K562 (cell line): Measurements from ENCODE around the gene POLD2. TPM values are rescaled to one million over a fixed set of nuclear protein-coding genes. Genes with fewer than 3 reads are reported as not detected.

Experiments
- ATAC-seq: fragments of 200-7000 bp; cut with Tn5 transposase; 3 replicates; pipeline ENCODE4 v1.9.1; 2020; ENCODE audit warnings: moderate library complexity
- BruUV-seq: library from RNA; stranded (reverse); fragments of 400-500 nt; replicated peaks from 2 replicates; lab custom pipeline; 2021; lab: Mats Ljungman, UMichigan
- CTCF ChIA-PET: fragments of 300-600 bp; formaldehyde crosslinking; extraction: SDS; loops from one replicate; lab custom pipeline; 2021; ENCODE audit warnings: low intra/inter-chr PET ratio; lab: Yijun Ruan, JAX
- POLR2A ChIA-PET: fragments of 300-600, 350-650 bp; sonication (Branson Sonifier 250); formaldehyde crosslinking; extraction: SDS; loops from one replicate; lab custom pipeline; 2021; ENCODE audit warnings: antibody characterized with exemption, inconsistent platforms; lab: Yijun Ruan, JAX
- DNase-seq, 4 experiments: peaks; one replicate each; pipeline versions ENCODE4 v3.0.0 to v3.0.0-alpha.2; 2011 to 2018; ENCODE audit warnings: low spot score in 3 of 4, mixed read lengths in 3 of 4; ENCODE audit errors: extremely low read depth in 1 of 4
- FAIRE-seq: peaks from 2 replicates; lab custom pipeline; 2011; peaks lifted over from hg19 to GRCh38; lab: Jason Lieb, UNC
- H2AFZ ChIP-seq: 2 replicates; pipeline ENCODE4 v1.6.0; 2011; ENCODE audit warnings: low read depth, low read length, control low read depth, inconsistent platforms
- H3K27ac ChIP-seq: fragments of 200-600 bp; 3 replicates; pipeline ENCODE4 v1.8.0; 2011; ENCODE audit warnings: low read depth, mild to moderate bottlenecking, control low read depth, inconsistent platforms, low read length, moderate library complexity, mixed read lengths; ENCODE audit errors: extremely low read depth
- H3K27me3 ChIP-seq, 2 experiments: fragments of 300-600 bp in 1 of 2; 2 replicates in 1 of 2; 3 replicates in 1 of 2; pipeline versions ENCODE4 v1.6.0 to v1.8.0; 2011; ENCODE audit warnings: inconsistent platforms in 2 of 2, low read length in 2 of 2, mild to moderate bottlenecking in 1 of 2, mixed read lengths in 1 of 2, moderate library complexity in 1 of 2; ENCODE audit not compliant: control insufficient read depth in 2 of 2, insufficient read depth in 2 of 2
- H3K36me3 ChIP-seq: fragments of 300-600 bp; 3 replicates; pipeline ENCODE4 v1.8.0; 2011; ENCODE audit warnings: mild to moderate bottlenecking, low read length, inconsistent platforms; ENCODE audit not compliant: control insufficient read depth, insufficient read depth
- H3K4me1 ChIP-seq, 2 experiments: fragments of 200-600 bp in 1 of 2; replicated peaks in 1 of 2; 2 replicates in 1 of 2; 3 replicates in 1 of 2; pipeline versions ENCODE4 v1.5.1 to v1.8.0; 2011; ENCODE audit warnings: inconsistent platforms in 2 of 2, low read length in 2 of 2, mild to moderate bottlenecking in 1 of 2, mixed read lengths in 1 of 2, moderate library complexity in 1 of 2; ENCODE audit not compliant: control insufficient read depth in 2 of 2, insufficient read depth in 2 of 2
- H3K4me2 ChIP-seq: 2 replicates; pipeline ENCODE4 v1.6.1; 2011; ENCODE audit warnings: low read length, control low read depth, inconsistent platforms, mixed read lengths; ENCODE audit not compliant: insufficient read depth
- H3K4me3 ChIP-seq: fragments of 200-600 bp; sonication (generic), shearing (Covaris generic); 2 replicates; pipeline ENCODE4 v1.5.1; 2016; ENCODE audit warnings: control low read depth, inconsistent platforms
- H3K79me2 ChIP-seq: fragments of 200-600 bp; 3 replicates; pipeline ENCODE4 v1.8.0; 2011; ENCODE audit warnings: low read length, inconsistent platforms; ENCODE audit not compliant: control insufficient read depth, insufficient read depth
- H3K9ac ChIP-seq, 2 experiments: 2 replicates each; pipeline versions ENCODE4 v1.6.0 to v1.6.1; 2011; ENCODE audit warnings: low read depth in 2 of 2, low read length in 2 of 2, control low read depth in 1 of 2, inconsistent platforms in 1 of 2, mild to moderate bottlenecking in 1 of 2, mixed read lengths in 1 of 2; ENCODE audit not compliant: insufficient read depth in 1 of 2
- H3K9me1 ChIP-seq: one replicate; pipeline ENCODE4 v1.6.0; 2011; ENCODE audit warnings: inconsistent platforms, mild to moderate bottlenecking, low read length, moderate library complexity; ENCODE audit not compliant: control insufficient read depth, insufficient read depth
- H3K9me3 ChIP-seq: replicated peaks from 2 replicates; pipeline ENCODE4 v1.5.1; 2011; ENCODE audit warnings: low read depth, low read length, inconsistent platforms; ENCODE audit not compliant: control insufficient read depth, insufficient read depth
- H4K20me1 ChIP-seq: replicated peaks from 2 replicates; pipeline ENCODE4 v1.6.1; 2011; ENCODE audit warnings: low read length, inconsistent platforms, mixed read lengths; ENCODE audit not compliant: control insufficient read depth, insufficient read depth
- CGGBP1 ChIP-seq: fragments of 250-450 bp; sonication (Bioruptor Pico); IDR thresholded peaks from 2 replicates; pipeline ENCODE4 v1.9.0; 2021; ENCODE audit warnings: mild to moderate bottlenecking
- PRDM10 ChIP-seq: fragments of 450-650 bp; IDR thresholded peaks from 2 replicates; pipeline ENCODE4 v1.6.1; 2018; ENCODE audit not compliant: partially characterized antibody
- PRPF4 ChIP-seq: fragments of 200-400 bp; formaldehyde crosslinking; IDR thresholded peaks from one replicate; pipeline ENCODE4 v1.6.1; 2017; ENCODE audit warnings: low read length, low read depth, mild to moderate bottlenecking; ENCODE audit not compliant: insufficient read depth, poor library complexity, severe bottlenecking
- WGBS: fragments of 100-300 bp; shearing (Covaris generic); methylation state at CpG from one replicate; pipeline ENCODE4 v1.1.6; 2016; ENCODE audit warnings: low coverage, mixed read lengths; ENCODE audit not compliant: insufficient coverage; ENCODE audit errors: missing lambda C conversion rate; 5-methylcytosine and 5-hydroxymethylcytosine counted together
- in situ Hi-C: fragments of 300-500 bp; cut with MboI; formaldehyde crosslinking; loops from 4 replicates; pipeline ENCODE4 v1.15.0; 2018; ENCODE audit warnings: inconsistent platforms, mixed read lengths
- intact Hi-C: fragments of 100-400 bp; cut with micrococcal nuclease; formaldehyde crosslinking; loops from 2 replicates; pipeline ENCODE4 v1.14.2; 2022
- polyA plus RNA-seq, 8 experiments: library from polyadenylated mRNA; depleted of rRNA in 4 of 8; stranded (reverse) in 5 of 8; unstranded in 3 of 8; fragments of >200 nt; fragmentation: Nextera tagmentation in 2 of 8; fragmentation: Illumina TruSeq in 1 of 8; extraction: Ambion mirVana in 2 of 8; extraction: Trizol in 1 of 8; gene quantifications; 2 replicates each; pipeline versions ENCODE4 v1.2.1 to v1.2.3, GENCODE V29; 2011 to 2014; ENCODE audit warnings: inconsistent platforms in 1 of 8, missing spikeins in 1 of 8
- total RNA-seq, 7 experiments: library from RNA; depleted of rRNA in 6 of 7; stranded (reverse); fragments of >200 nt in 6 of 7; fragmentation: Illumina TruSeq in 2 of 7; extraction: Trizol in 2 of 7; gene quantifications; 2 replicates each; pipeline versions ENCODE4 v1.2.1 to v1.2.3, GENCODE V29; 2011 to 2021; ENCODE audit warnings: low replicate concordance in 1 of 7
- TF ChIP-seq, protein P1 (sequence below), 2 experiments: fragments of 450-650 bp; IDR thresholded peaks; 2 replicates each; pipeline ENCODE4 v1.6.1; 2018; ENCODE audit warnings: mild to moderate bottlenecking in 2 of 2, low read depth in 1 of 2; ENCODE audit not compliant: partially characterized antibody in 2 of 2

Gene POLD2
- total and polyA plus RNA-seq, 9 of the 15 experiments (the other 6 are each of a cell fraction or from before 2014, with no cell fraction given), result 29.7 to 259 (median 225) TPM

GRCh38 chr7:44123190-44124003, at the start of gene POLD2 (continued):
- TF ChIP-seq, protein P1, sequence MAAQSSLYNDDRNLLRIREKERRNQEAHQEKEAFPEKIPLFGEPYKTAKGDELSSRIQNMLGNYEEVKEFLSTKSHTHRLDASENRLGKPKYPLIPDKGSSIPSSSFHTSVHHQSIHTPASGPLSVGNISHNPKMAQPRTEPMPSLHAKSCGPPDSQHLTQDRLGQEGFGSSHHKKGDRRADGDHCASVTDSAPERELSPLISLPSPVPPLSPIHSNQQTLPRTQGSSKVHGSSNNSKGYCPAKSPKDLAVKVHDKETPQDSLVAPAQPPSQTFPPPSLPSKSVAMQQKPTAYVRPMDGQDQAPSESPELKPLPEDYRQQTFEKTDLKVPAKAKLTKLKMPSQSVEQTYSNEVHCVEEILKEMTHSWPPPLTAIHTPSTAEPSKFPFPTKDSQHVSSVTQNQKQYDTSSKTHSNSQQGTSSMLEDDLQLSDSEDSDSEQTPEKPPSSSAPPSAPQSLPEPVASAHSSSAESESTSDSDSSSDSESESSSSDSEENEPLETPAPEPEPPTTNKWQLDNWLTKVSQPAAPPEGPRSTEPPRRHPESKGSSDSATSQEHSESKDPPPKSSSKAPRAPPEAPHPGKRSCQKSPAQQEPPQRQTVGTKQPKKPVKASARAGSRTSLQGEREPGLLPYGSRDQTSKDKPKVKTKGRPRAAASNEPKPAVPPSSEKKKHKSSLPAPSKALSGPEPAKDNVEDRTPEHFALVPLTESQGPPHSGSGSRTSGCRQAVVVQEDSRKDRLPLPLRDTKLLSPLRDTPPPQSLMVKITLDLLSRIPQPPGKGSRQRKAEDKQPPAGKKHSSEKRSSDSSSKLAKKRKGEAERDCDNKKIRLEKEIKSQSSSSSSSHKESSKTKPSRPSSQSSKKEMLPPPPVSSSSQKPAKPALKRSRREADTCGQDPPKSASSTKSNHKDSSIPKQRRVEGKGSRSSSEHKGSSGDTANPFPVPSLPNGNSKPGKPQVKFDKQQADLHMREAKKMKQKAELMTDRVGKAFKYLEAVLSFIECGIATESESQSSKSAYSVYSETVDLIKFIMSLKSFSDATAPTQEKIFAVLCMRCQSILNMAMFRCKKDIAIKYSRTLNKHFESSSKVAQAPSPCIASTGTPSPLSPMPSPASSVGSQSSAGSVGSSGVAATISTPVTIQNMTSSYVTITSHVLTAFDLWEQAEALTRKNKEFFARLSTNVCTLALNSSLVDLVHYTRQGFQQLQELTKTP (IDR thresholded peaks at IDR 0.05; ENCODE audit: low read depth in 1 of 2, partially characterized antibody in 2 of 2), result no peak
- TF ChIP-seq CGGBP1 (CRISPR knock-in tag), result no peak

DNA sequence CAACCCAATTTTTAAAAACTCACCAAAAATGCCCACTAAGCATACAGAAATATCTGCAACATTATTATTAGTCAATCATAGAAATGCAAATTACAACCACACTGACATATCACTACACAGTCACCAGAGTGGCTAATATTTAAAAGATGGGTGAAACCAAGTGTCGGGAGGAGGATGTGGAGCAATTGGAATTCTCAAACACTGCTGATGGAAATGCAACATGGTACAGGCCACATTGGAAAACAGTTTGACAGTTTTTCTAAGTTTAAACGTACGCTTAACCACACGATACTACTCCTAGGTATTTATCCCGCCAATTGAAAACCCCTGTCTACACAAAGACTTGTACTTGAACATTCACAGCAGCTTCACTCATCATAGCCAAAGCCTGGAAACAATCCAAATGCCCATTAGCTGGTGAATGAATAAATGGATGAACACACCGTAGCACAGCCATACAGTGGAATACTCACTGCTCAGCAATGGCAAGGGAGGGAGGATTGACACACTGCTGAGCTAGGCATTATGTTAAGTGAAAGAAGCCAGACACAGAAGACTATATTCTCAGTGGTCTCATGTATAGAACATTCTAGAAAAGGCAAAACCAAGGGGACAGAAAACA, 49.6 kb upstream of the POLD2 start:
- no peak for ATAC-seq
- WGBS, result 4% methylated on average over 6 of the region's 6 CpGs
- DNase-seq, result no peak
- Histone ChIP-seq H3K9me3 (no peaks in the 10 kb centered on the region), H3K9me1 (no peaks in the 10 kb centered on the region), H3K4me3 (no peak overlapping the region), H3K79me2 (no peaks in the 10 kb centered on the region), H3K4me1 (no peaks in the 10 kb centered on the region), H3K4me2 (no peak overlapping the region), H3K36me3 (no peaks in the 10 kb centered on the region), H3K9ac (no peak overlapping the region), H3K27ac (no peak overlapping the region), H2AFZ (no peak overlapping the region), H3K27me3 (peaks cover 29 to 34% of the 10 kb centered on the region in 2 experiments; a peak in 4 of 5 replicates), H4K20me1 (no peaks in the 10 kb centered on the region)
- intact Hi-C loops (no loop called here), in situ Hi-C loops (no loop called here)
- CTCF ChIA-PET, result no interaction called here
- FAIRE-seq, result no peak
- TF ChIP-seq PRDM10, result peak; percentile 84
- no peak for TF ChIP-seq PRPF4
- POLR2A ChIA-PET, result interaction anchor here (1.2 to 1.6 kb wide), 2 partner anchors 10 to 25 kb away, joined by 3 to 5 read pairs; no protein-coding TSS in a partner anchor
- no TSS peak for BruUV-seq
